H9 (cell line): Measurements from ENCODE around the gene MADCAM1. TPM values are rescaled to one million over a fixed set of nuclear protein-coding genes. Genes with fewer than 3 reads are reported as not detected.

Source experiments
- DNase-seq: peaks from one replicate; pipeline ENCODE4 v3.0.0-alpha.2; 2017
- H2AFZ ChIP-seq: one replicate; pipeline ENCODE4 v1.6.1; 2013; ENCODE audit warnings: mild to moderate bottlenecking, low read length, control low read depth, moderate library complexity
- H2AK5ac ChIP-seq: 2 replicates; pipeline ENCODE4 v1.6.1; 2013; ENCODE audit warnings: low read length, control low read depth, mixed read lengths; ENCODE audit not compliant: insufficient read length
- H2BK120ac ChIP-seq: one replicate; pipeline ENCODE4 v1.6.1; 2013; ENCODE audit warnings: low read depth, mild to moderate bottlenecking, low read length, control low read depth, inconsistent platforms; ENCODE audit not compliant: poor library complexity, severe bottlenecking
- H2BK12ac ChIP-seq: 2 replicates; pipeline ENCODE4 v1.6.1; 2013; ENCODE audit warnings: low read length, control low read depth, mixed read lengths, low read depth; ENCODE audit not compliant: insufficient read length
- H2BK15ac ChIP-seq: 2 replicates; pipeline ENCODE4 v1.6.1; 2013; ENCODE audit warnings: low read depth, low read length, control low read depth
- H2BK20ac ChIP-seq: one replicate; pipeline ENCODE4 v1.6.1; 2013; ENCODE audit warnings: low read depth, mild to moderate bottlenecking, low read length, control low read depth, inconsistent platforms; ENCODE audit not compliant: poor library complexity, severe bottlenecking
- H2BK5ac ChIP-seq: 2 replicates; pipeline ENCODE4 v1.6.1; 2013; ENCODE audit warnings: low read length, control low read depth, mixed read lengths; ENCODE audit not compliant: insufficient read length
- H3K14ac ChIP-seq: 2 replicates; pipeline ENCODE4 v1.6.1; 2013; ENCODE audit warnings: low read length, control low read depth; ENCODE audit not compliant: insufficient read depth
- H3K18ac ChIP-seq: 2 replicates; pipeline ENCODE4 v1.6.1; 2013; ENCODE audit warnings: low read depth, mild to moderate bottlenecking, mixed read lengths, low read length, control low read depth; ENCODE audit not compliant: insufficient read length
- H3K23ac ChIP-seq: 2 replicates; pipeline ENCODE4 v1.6.1; 2013; ENCODE audit warnings: low read length, control low read depth, mixed read lengths, low read depth; ENCODE audit not compliant: insufficient read length
- H3K23me2 ChIP-seq: 2 replicates; pipeline ENCODE4 v1.6.1; 2013; ENCODE audit warnings: low read depth, mild to moderate bottlenecking, mixed read lengths, low read length, control low read depth; ENCODE audit not compliant: insufficient read length, poor library complexity, severe bottlenecking
- H3K27ac ChIP-seq: 2 replicates; pipeline ENCODE4 v1.5.1; 2013; ENCODE audit warnings: low read length, control low read depth, mixed read lengths, low read depth; ENCODE audit not compliant: insufficient read length
- H3K27me3 ChIP-seq: 2 replicates; pipeline ENCODE4 v1.6.1; 2013; ENCODE audit warnings: low read length, control low read depth, inconsistent platforms; ENCODE audit not compliant: insufficient read depth
- H3K4ac ChIP-seq: 2 replicates; pipeline ENCODE4 v1.6.1; 2013; ENCODE audit warnings: low read depth, mild to moderate bottlenecking, control low read depth, inconsistent platforms, low read length, moderate library complexity
- H3K4me1 ChIP-seq: 2 replicates; pipeline ENCODE4 v1.6.1; 2013; ENCODE audit warnings: low read length, control low read depth, inconsistent platforms; ENCODE audit not compliant: insufficient read depth
- H3K4me2 ChIP-seq: 2 replicates; pipeline ENCODE4 v1.6.1; 2013; ENCODE audit warnings: low read length, control low read depth, mixed read lengths; ENCODE audit not compliant: insufficient read length, insufficient read depth
- H3K56ac ChIP-seq: 2 replicates; pipeline ENCODE4 v1.6.1; 2013; ENCODE audit warnings: low read depth, mild to moderate bottlenecking, mixed read lengths, low read length, control low read depth; ENCODE audit not compliant: insufficient read length
- H3K79me1 ChIP-seq: 2 replicates; pipeline ENCODE4 v1.6.1; 2013; ENCODE audit warnings: low read depth, mild to moderate bottlenecking, moderate library complexity, low read length, control low read depth, inconsistent platforms; ENCODE audit not compliant: insufficient read depth, poor library complexity, severe bottlenecking
- H3K79me2 ChIP-seq: 2 replicates; pipeline ENCODE4 v1.6.1; 2013; ENCODE audit warnings: low read length, control low read depth, inconsistent platforms; ENCODE audit not compliant: insufficient read depth
- H3K9ac ChIP-seq: 2 replicates; pipeline ENCODE4 v1.6.1; 2013; ENCODE audit warnings: low read length, control low read depth, mixed read lengths; ENCODE audit not compliant: insufficient read length; ENCODE audit errors: extremely low read depth
- H3K9me3 ChIP-seq: one replicate; pipeline ENCODE4 v1.6.1; 2013; ENCODE audit warnings: low read depth, low read length, inconsistent platforms; ENCODE audit not compliant: control insufficient read depth
- H3T11ph ChIP-seq: one replicate; pipeline ENCODE4 v1.6.1; 2013; ENCODE audit warnings: mild to moderate bottlenecking, low read length, control low read depth, inconsistent platforms
- H4K20me1 ChIP-seq: one replicate; pipeline ENCODE4 v1.6.1; 2013; ENCODE audit not compliant: control insufficient read depth, insufficient read length, insufficient read depth
- H4K5ac ChIP-seq: 2 replicates; pipeline ENCODE4 v1.6.1; 2013; ENCODE audit warnings: low read depth, mild to moderate bottlenecking, mixed read lengths, low read length, control low read depth; ENCODE audit not compliant: insufficient read length
- H4K8ac ChIP-seq: replicated peaks from 2 replicates; pipeline ENCODE4 v1.6.1; 2013; ENCODE audit warnings: low read length, control low read depth, mixed read lengths, low read depth; ENCODE audit not compliant: insufficient read length
- H4K91ac ChIP-seq: 2 replicates; pipeline ENCODE4 v1.6.1; 2013; ENCODE audit warnings: low read depth, mild to moderate bottlenecking, moderate library complexity, mixed read lengths, low read length, control low read depth; ENCODE audit not compliant: insufficient read length
- H3K27ac Mint-ChIP-seq, 3 experiments: 2 replicates in 2 of 3; 3 replicates in 1 of 3; pipeline ENCODE4 v1.8.0; 2020 to 2021; ENCODE audit warnings: mixed read lengths in 3 of 3, mild to moderate bottlenecking in 1 of 3, moderate library complexity in 1 of 3
- H3K27me3 Mint-ChIP-seq: 2 replicates; pipeline ENCODE4 v1.8.0; 2021; ENCODE audit warnings: low read depth, mild to moderate bottlenecking, moderate library complexity, mixed read lengths
- H3K36me3 Mint-ChIP-seq, 3 experiments: 2 replicates in 2 of 3; 3 replicates in 1 of 3; pipeline ENCODE4 v1.8.0; 2020 to 2021; ENCODE audit warnings: low read depth in 3 of 3, mixed read lengths in 3 of 3; ENCODE audit not compliant: insufficient read depth in 1 of 3
- H3K4me1 Mint-ChIP-seq, 2 experiments: 2 replicates each; pipeline ENCODE4 v1.8.0; 2020; ENCODE audit warnings: mixed read lengths in 2 of 2
- H3K4me3 Mint-ChIP-seq, 2 experiments: 2 replicates in 1 of 2; 3 replicates in 1 of 2; pipeline ENCODE4 v1.8.0; 2020 to 2021; ENCODE audit warnings: mild to moderate bottlenecking in 2 of 2, mixed read lengths in 2 of 2, moderate library complexity in 1 of 2
- H3K9me3 Mint-ChIP-seq, 2 experiments: 2 replicates in 1 of 2; 3 replicates in 1 of 2; pipeline ENCODE4 v1.8.0; 2020; ENCODE audit warnings: mild to moderate bottlenecking in 2 of 2, mixed read lengths in 2 of 2, moderate library complexity in 1 of 2
- CTCF ChIP-seq: fragments of 200-600 bp; sonication (generic); conservative IDR thresholded peaks from 3 replicates; pipeline ENCODE4 v1.8.0; 2021; ENCODE audit warnings: antibody characterized with exemption, mild to moderate bottlenecking
- WGBS: extraction: QIAGEN DNeasy Blood & Tissue Kit; methylation state at CpG from one replicate; pipeline ENCODE4 v1.1.7; 2013; ENCODE audit warnings: missing lambda C conversion rate, low lambda C conversion rate, mixed read lengths; ENCODE audit not compliant: insufficient read length; ENCODE audit errors: extremely low coverage; 5-methylcytosine and 5-hydroxymethylcytosine counted together
- total RNA-seq: library from RNA; stranded (reverse); gene quantifications from 2 replicates; pipeline ENCODE4 v1.2.1, GENCODE V29; 2021

MADCAM1 gene
- total RNA-seq, 1 experiment from 2014 or later, result 1.2 TPM

GRCh38 chr19:532561-533363 lies 36.5 kb downstream of the MADCAM1 start:
- Histone ChIP-seq H3K79me1 (peaks cover 8% of the 10 kb centered on the region), H2BK15ac (no peak overlapping the region), H3K23ac (no peak overlapping the region), H3K27me3 (no peaks in the 10 kb centered on the region), H3K9me3 (no peaks in the 10 kb centered on the region), H2AFZ (no peak overlapping the region), H3K79me2 (peaks cover 13% of the 10 kb centered on the region; the same call in 1 of the 2 replicates), H2BK120ac (no peak overlapping the region), H3K4me2 (peak overlapping the region; percentile 51), H3K18ac (no peak overlapping the region), H3K23me2 (peaks cover 6% of the 10 kb centered on the region), H3K4ac (0 out of 2 replicates have a peak overlapping the region, but pooled peaks have one; percentile 13), H2BK5ac (no peak overlapping the region), H3T11ph (no peak overlapping the region), H3K4me1 (no peaks in the 10 kb centered on the region), H3K14ac (peak overlapping the region; percentile 48; the same call in 1 of the 2 replicates), H2BK20ac (no peak overlapping the region), H3K27ac (no peak overlapping the region), H4K5ac (no peak overlapping the region), H3K56ac (no peak overlapping the region), H3K9ac (peak overlapping the region; percentile 64), H4K91ac (no peak overlapping the region), H2BK12ac (no peak overlapping the region), H4K20me1 (peaks cover 4% of the 10 kb centered on the region), H2AK5ac (no peak overlapping the region), H4K8ac (no peak overlapping the region)
- peak; percentile 73 for DNase-seq
- Mint-ChIP-seq H3K27ac (peak overlapping the region; percentile 37 to 94 (median 81); a peak in 4 of 7 replicates), H3K4me3 (peak overlapping the region; percentile 84 to 88), H3K4me1 (peaks cover 5 to 23% of the 10 kb centered on the region in 2 experiments), H3K9me3 (0 out of 5 replicates have a peak, but pooled peaks cover 0 to 2% of the 10 kb centered on the region in 2 experiments), H3K27me3 (peaks cover 5% of the 10 kb centered on the region), H3K36me3 (peaks cover 4 to 13% (median 8%) of the 10 kb centered on the region in 3 experiments; a peak in 6 of 7 replicates)
- no CpG with 5 or more reads among the region's 47 CpGs for WGBS
- TF ChIP-seq CTCF, result peak; percentile 67
